GM18858 (cell line): ENCODE data around the gene DENND11.

ENCODE experiments used
- ATAC-seq: cut with Tn5 transposase; IDR thresholded peaks from one replicate; pipeline ENCODE4 v1.9.1; 2021; ENCODE audit not compliant: unreplicated experiment

DENND11 gene

GRCh38 chr7:141685285-141686023 lies 16.5 kb downstream of the DENND11 start:
- ATAC-seq, result no peak

GRCh38 chr7:141679014-141679413 lies 23.0 kb downstream of the DENND11 start:
- ATAC-seq, result peak; percentile 80

GRCh38 chr7:141676618-141677017 lies 25.3 kb downstream of the DENND11 start:
- ATAC-seq, result no peak

GRCh38 chr7:141675436-141676215 lies 26.3 kb downstream of the DENND11 start:
- ATAC-seq, result no peak

GRCh38 chr7:141674702-141675101 lies 27.3 kb downstream of the DENND11 start:
- ATAC-seq, result no peak

- no peak for ATAC-seq
Observed at GRCh38 chr7:141674171-141674671, 27.7 kb downstream of the DENND11 start.

- no peak for ATAC-seq
Observed at GRCh38 chr7:141673346-141673745, 28.6 kb downstream of the DENND11 start.

- ATAC-seq, result no peak
Observed at GRCh38 chr7:141671705-141672496, 30.1 kb downstream of the DENND11 start.

GRCh38 chr7:141668853-141669252 lies 33.1 kb downstream of the DENND11 start:
- ATAC-seq, result no peak

GRCh38 chr7:141666071-141666470 lies 35.9 kb downstream of the DENND11 start:
- no peak for ATAC-seq

- no peak for ATAC-seq
Observed at GRCh38 chr7:141665208-141666035, 36.5 kb downstream of the DENND11 start.

GRCh38 chr7:141664450-141664849 lies 37.5 kb downstream of the DENND11 start:
- no peak for ATAC-seq

GRCh38 chr7:141663081-141663849 lies 38.7 kb downstream of the DENND11 start:
- no peak for ATAC-seq

GRCh38 chr7:141660259-141660658 lies 41.7 kb downstream of the DENND11 start:
- no peak for ATAC-seq

GRCh38 chr7:141659501-141659900 lies 42.5 kb downstream of the DENND11 start:
- no peak for ATAC-seq

- ATAC-seq, result peak; percentile 74
Observed at GRCh38 chr7:141654551-141654950, 47.4 kb downstream of the DENND11 start.

GRCh38 chr7:141652691-141653090 lies 49.3 kb downstream of the DENND11 start:
- no peak for ATAC-seq
